ENCODE measurements around the gene MFSD1.

DNA sequence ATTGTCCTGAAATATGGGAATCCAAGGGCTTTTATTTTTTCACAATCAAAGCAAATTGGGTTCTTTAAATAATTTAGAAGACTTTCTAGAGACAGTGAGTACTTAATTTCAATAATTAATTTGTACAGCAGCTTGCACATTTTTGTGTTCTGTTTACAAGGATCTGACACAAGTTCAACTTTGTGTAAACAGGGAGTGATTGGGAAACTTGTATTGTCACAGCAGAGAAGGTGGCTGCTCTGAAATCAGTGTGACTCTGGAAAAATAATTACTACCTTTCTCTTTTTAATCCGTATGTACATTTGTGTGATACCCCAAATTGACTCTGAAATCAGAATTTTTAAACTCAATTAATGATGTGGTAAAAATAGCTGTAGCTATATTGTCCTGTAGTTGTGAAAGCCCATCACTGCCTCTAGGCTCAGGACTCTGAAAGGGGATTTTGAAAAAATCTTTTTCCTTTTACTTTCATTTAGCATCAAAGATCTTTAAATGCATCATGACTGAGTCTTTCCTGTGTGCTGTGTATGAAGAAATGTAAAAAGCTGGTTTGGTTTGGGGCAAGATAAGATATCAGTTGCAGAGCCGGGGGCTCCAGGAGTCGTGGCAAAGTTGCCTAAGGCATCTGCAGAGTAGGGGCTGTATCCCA lies 45.1 kb downstream of the MFSD1 start:
- TF ChIP-seq, protein P1, sequence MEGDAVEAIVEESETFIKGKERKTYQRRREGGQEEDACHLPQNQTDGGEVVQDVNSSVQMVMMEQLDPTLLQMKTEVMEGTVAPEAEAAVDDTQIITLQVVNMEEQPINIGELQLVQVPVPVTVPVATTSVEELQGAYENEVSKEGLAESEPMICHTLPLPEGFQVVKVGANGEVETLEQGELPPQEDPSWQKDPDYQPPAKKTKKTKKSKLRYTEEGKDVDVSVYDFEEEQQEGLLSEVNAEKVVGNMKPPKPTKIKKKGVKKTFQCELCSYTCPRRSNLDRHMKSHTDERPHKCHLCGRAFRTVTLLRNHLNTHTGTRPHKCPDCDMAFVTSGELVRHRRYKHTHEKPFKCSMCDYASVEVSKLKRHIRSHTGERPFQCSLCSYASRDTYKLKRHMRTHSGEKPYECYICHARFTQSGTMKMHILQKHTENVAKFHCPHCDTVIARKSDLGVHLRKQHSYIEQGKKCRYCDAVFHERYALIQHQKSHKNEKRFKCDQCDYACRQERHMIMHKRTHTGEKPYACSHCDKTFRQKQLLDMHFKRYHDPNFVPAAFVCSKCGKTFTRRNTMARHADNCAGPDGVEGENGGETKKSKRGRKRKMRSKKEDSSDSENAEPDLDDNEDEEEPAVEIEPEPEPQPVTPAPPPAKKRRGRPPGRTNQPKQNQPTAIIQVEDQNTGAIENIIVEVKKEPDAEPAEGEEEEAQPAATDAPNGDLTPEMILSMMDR (IDR thresholded peaks at IDR 0.05; ENCODE audit: low read depth, low read length), result no peak
- TF ChIP-seq EZH2phosphoT487 (IDR thresholded peaks at IDR 0.05; ENCODE audit: low read depth), result no peak
